Measurements from ENCODE around the gene CEP44.
A peak's percentile ranks its signal among the peaks of the same experiment; 100 is the strongest.
"Not testable (repeated sequence)": the region's sequence is repeated elsewhere in the genome, so short reads cannot be mapped to it uniquely, and the experiment has no call there.

The CEP44 gene

GRCh38 chr4:174283507-174284471 is at the start of gene CEP44, which contains the start of gene FBXO8:
Gene CEP44 (plus strand): TSS chr4:174283911. CDS start chr4:174299122, 15,211 bp downstream.
Gene FBXO8 (minus strand): TSS chr4:174283667. CDS start chr4:174263092, 20,575 bp downstream.
- DNase-seq: peak; percentile 89

- DNase-seq: no peak
Observed at GRCh38 chr4:174236359-174236758, 47.4 kb upstream of the CEP44 start.

GRCh38 chr4:174241162-174241561 is 42.5 kb upstream of the CEP44 start:
- DNase-seq: no peak

GRCh38 chr4:174244441-174244840 is 39.3 kb upstream of the CEP44 start:
- no peak for DNase-seq

GRCh38 chr4:174245714-174246113 is 38.0 kb upstream of the CEP44 start:
- no peak for DNase-seq

- no peak for DNase-seq
Observed at GRCh38 chr4:174248407-174248806, 35.3 kb upstream of the CEP44 start.

GRCh38 chr4:174252412-174252811 is 31.3 kb upstream of the CEP44 start:
- DNase-seq: no peak

- DNase-seq: no peak
Observed at GRCh38 chr4:174254613-174255012, 29.1 kb upstream of the CEP44 start.

GRCh38 chr4:174255374-174255773 is 28.3 kb upstream of the CEP44 start:
- no peak for DNase-seq

- no peak for DNase-seq
Observed at GRCh38 chr4:174255786-174256185, 27.9 kb upstream of the CEP44 start.

- no peak for DNase-seq
Observed at GRCh38 chr4:174256277-174256713, 27.4 kb upstream of the CEP44 start.

GRCh38 chr4:174259580-174259979 is 24.1 kb upstream of the CEP44 start:
- no peak for DNase-seq

GRCh38 chr4:174260099-174260498 is 23.6 kb upstream of the CEP44 start:
- DNase-seq: no peak

GRCh38 chr4:174261432-174261831 is 22.3 kb upstream of the CEP44 start:
- DNase-seq: not testable (repeated sequence)

- no peak for DNase-seq
Observed at GRCh38 chr4:174262624-174263444, 20.9 kb upstream of the CEP44 start.

GRCh38 chr4:174263445-174263736 is 20.3 kb upstream of the CEP44 start:
- no peak for DNase-seq

- DNase-seq: no peak
Observed at GRCh38 chr4:174265916-174266315, 17.8 kb upstream of the CEP44 start.

- DNase-seq: no peak
Observed at GRCh38 chr4:174266416-174266815, 17.3 kb upstream of the CEP44 start.

GRCh38 chr4:174273930-174274329 is 9.8 kb upstream of the CEP44 start:
- no peak for DNase-seq

GRCh38 chr4:174274436-174274835 is 9.3 kb upstream of the CEP44 start:
- DNase-seq: no peak

- DNase-seq: no peak
Observed at GRCh38 chr4:174275101-174275500, 8.6 kb upstream of the CEP44 start.

GRCh38 chr4:174277433-174277832 is 6.3 kb upstream of the CEP44 start:
- no peak for DNase-seq

- no peak for DNase-seq
Observed at GRCh38 chr4:174278467-174278866, 5.2 kb upstream of the CEP44 start.
